ENCODE data around the gene GMPS.

DNA sequence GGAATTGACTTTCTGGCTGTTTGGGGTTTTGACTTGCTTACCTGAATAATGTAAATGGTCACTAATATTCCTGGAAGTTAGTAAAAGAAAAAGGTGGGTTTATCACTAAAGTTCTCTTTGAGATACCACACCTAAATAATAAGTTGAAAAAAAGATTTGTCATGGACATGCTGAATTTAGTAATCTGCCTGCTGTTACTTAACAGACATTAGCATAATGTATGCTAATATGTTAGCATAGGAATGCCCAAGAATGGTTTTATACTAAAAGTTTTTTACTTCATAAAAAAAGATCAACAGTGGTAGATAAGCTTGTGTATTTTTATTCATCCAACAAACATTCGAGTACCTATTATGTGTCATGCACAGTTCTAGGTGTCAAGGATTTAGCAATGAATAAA lies 36.5 kb downstream of the GMPS start:
- TF ChIP-seq CTCF (IDR thresholded peaks at IDR 0.05), result no peak
- TF ChIP-seq EZH2 (IDR thresholded peaks at IDR 0.05), result no peak
- no peak for TF ChIP-seq EZH2phosphoT487 (IDR thresholded peaks at IDR 0.05)

Data from neural progenitor cell (in vitro differentiated cells).